ENCODE data around the gene ZNF345. TPM values are rescaled to one million over a fixed set of nuclear protein-coding genes. Genes with fewer than 3 reads are reported as not detected.

ZNF345 gene
- total and polyA plus RNA-seq, 2 experiments from 2014 or later = 5.5 to 5.7 TPM

DNA sequence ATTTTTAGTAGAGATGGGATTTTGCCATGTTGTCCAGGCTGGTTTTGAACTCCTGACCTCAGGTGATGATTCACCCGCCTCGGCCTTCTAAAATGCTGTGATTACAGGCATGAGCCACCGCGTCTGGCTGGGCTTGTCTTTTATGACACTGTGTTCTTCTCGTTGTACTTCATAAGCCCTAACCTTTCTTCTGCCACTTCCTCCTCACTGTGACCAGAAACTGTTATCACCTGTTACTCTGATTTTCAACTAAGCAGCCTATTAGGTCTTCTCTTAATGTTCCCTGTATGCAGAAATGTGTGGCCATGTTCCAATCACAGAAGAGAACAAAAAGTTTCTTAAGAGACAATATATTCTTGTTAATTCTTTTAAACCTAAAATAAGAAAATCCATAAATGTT is 28.9 kb upstream of the ZNF345 start:
- H3F3A ChIP-seq (replicated peaks; ENCODE audit: low read depth) = no peaks in the 10 kb centered on the region
- Mint-ChIP-seq H3K27me3 (ENCODE audit: insufficient read depth, low read depth, poor library complexity) (peaks cover 4% of the 10 kb centered on the region), H3K36me3 (ENCODE audit: low read depth) (peaks cover 100% of the 10 kb centered on the region), H3K4me1 (no peaks in the 10 kb centered on the region), H3K9me3 (peaks cover 97% of the 10 kb centered on the region), H3K4me3 (no peak overlapping the region), H3K27ac (no peak overlapping the region)
- ATAC-seq (no peak), DNase-seq (ENCODE audit: low spot score) (no peak)
- H3K36me3 ChIP-seq (ENCODE audit: insufficient read depth) = peaks cover 65% of the 10 kb centered on the region
- H3K27ac ChIP-seq (ENCODE audit: low read depth) = no peak overlapping the region
- no peaks in the 10 kb centered on the region for H3K27me3 ChIP-seq (ENCODE audit: insufficient read depth)
- no peak overlapping the region for H3K4me2 ChIP-seq
- H3K4me3 ChIP-seq = no peak overlapping the region
- H2AFZ ChIP-seq = no peak overlapping the region
- no peaks in the 10 kb centered on the region for H3K4me1 ChIP-seq (ENCODE audit: insufficient read depth)
- no peaks in the 10 kb centered on the region for H3K9me2 ChIP-seq (ENCODE audit: insufficient read depth)
- H4K20me1 ChIP-seq (replicated peaks; ENCODE audit: insufficient read depth) = no peaks in the 10 kb centered on the region
- H3K79me2 ChIP-seq (replicated peaks; ENCODE audit: insufficient read depth) = peaks cover 11% of the 10 kb centered on the region; the same call in 1 of the 2 replicates
- no peak for TF ChIP-seq JUNB (IDR thresholded peaks at IDR 0.05; ENCODE audit: unreplicated experiment)
- TF ChIP-seq, protein P1, sequence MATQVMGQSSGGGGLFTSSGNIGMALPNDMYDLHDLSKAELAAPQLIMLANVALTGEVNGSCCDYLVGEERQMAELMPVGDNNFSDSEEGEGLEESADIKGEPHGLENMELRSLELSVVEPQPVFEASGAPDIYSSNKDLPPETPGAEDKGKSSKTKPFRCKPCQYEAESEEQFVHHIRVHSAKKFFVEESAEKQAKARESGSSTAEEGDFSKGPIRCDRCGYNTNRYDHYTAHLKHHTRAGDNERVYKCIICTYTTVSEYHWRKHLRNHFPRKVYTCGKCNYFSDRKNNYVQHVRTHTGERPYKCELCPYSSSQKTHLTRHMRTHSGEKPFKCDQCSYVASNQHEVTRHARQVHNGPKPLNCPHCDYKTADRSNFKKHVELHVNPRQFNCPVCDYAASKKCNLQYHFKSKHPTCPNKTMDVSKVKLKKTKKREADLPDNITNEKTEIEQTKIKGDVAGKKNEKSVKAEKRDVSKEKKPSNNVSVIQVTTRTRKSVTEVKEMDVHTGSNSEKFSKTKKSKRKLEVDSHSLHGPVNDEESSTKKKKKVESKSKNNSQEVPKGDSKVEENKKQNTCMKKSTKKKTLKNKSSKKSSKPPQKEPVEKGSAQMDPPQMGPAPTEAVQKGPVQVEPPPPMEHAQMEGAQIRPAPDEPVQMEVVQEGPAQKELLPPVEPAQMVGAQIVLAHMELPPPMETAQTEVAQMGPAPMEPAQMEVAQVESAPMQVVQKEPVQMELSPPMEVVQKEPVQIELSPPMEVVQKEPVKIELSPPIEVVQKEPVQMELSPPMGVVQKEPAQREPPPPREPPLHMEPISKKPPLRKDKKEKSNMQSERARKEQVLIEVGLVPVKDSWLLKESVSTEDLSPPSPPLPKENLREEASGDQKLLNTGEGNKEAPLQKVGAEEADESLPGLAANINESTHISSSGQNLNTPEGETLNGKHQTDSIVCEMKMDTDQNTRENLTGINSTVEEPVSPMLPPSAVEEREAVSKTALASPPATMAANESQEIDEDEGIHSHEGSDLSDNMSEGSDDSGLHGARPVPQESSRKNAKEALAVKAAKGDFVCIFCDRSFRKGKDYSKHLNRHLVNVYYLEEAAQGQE (IDR thresholded peaks at IDR 0.05; ENCODE audit: unreplicated experiment) = no peak
- no peak for TF ChIP-seq ZNF114 (CRISPR knock-in tag; IDR thresholded peaks at IDR 0.05)
- no peak for TF ChIP-seq EZH2 (IDR thresholded peaks at IDR 0.05; ENCODE audit: low read depth, unreplicated experiment)
- TF ChIP-seq STAT1 (IDR thresholded peaks at IDR 0.05; ENCODE audit: unreplicated experiment) = no peak
- TF ChIP-seq EZH2phosphoT487 (IDR thresholded peaks at IDR 0.05; ENCODE audit: unreplicated experiment) = no peak
- TF ChIP-seq, protein P2, sequence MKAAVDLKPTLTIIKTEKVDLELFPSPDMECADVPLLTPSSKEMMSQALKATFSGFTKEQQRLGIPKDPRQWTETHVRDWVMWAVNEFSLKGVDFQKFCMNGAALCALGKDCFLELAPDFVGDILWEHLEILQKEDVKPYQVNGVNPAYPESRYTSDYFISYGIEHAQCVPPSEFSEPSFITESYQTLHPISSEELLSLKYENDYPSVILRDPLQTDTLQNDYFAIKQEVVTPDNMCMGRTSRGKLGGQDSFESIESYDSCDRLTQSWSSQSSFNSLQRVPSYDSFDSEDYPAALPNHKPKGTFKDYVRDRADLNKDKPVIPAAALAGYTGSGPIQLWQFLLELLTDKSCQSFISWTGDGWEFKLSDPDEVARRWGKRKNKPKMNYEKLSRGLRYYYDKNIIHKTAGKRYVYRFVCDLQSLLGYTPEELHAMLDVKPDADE (IDR thresholded peaks at IDR 0.05) = no peak

DNA sequence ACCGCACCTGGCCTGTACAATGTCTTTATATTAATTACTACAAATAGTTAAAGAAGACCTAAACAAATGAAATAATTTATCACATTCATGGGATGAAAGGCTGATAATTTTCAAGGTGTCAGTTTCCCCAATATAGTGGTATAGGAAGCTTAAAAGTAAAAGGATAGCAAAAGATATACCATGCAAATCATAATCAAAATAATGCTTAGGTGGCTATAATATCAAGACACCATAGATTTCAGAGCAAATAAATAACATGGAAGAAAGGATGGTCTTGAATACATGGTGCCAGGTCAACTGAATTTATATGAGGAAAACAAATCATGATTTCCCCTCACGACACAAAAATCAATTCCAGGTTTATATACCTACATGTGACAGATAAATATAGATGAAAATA is 17.2 kb upstream of the ZNF345 start:
- H3K9me2 ChIP-seq (ENCODE audit: insufficient read depth) = 0 out of 2 replicates have a peak, but pooled peaks cover 3% of the 10 kb centered on the region
- H3K4me2 ChIP-seq = no peak overlapping the region
- no peak overlapping the region for H2AFZ ChIP-seq
- H3K27me3 ChIP-seq (ENCODE audit: insufficient read depth) = no peaks in the 10 kb centered on the region
- H3K79me2 ChIP-seq (replicated peaks; ENCODE audit: insufficient read depth) = peaks cover 77% of the 10 kb centered on the region
- H3K4me1 Mint-ChIP-seq = no peaks in the 10 kb centered on the region
- DNase-seq (ENCODE audit: low spot score) (no peak), ATAC-seq (no peak)
- H3K27ac Mint-ChIP-seq = no peak overlapping the region
- no peaks in the 10 kb centered on the region for H4K20me1 ChIP-seq (replicated peaks; ENCODE audit: insufficient read depth)
- no peak overlapping the region for H3K27ac ChIP-seq (ENCODE audit: low read depth)
- H3K9me3 Mint-ChIP-seq = peaks cover 63% of the 10 kb centered on the region
- no peak overlapping the region for H3K4me3 ChIP-seq
- H3K27me3 Mint-ChIP-seq (ENCODE audit: insufficient read depth, low read depth, poor library complexity) = peaks cover 1% of the 10 kb centered on the region
- no peaks in the 10 kb centered on the region for H3F3A ChIP-seq (replicated peaks; ENCODE audit: low read depth)
- no peak overlapping the region for H3K4me3 Mint-ChIP-seq
- peaks cover 23% of the 10 kb centered on the region for H3K36me3 ChIP-seq (ENCODE audit: insufficient read depth)
- peaks cover 77% of the 10 kb centered on the region for H3K36me3 Mint-ChIP-seq (ENCODE audit: low read depth)
- H3K4me1 ChIP-seq (ENCODE audit: insufficient read depth) = no peaks in the 10 kb centered on the region
- TF ChIP-seq STAT1 (IDR thresholded peaks at IDR 0.05; ENCODE audit: unreplicated experiment) = no peak
- TF ChIP-seq JUNB (IDR thresholded peaks at IDR 0.05; ENCODE audit: unreplicated experiment) = no peak
- TF ChIP-seq, protein P3, sequence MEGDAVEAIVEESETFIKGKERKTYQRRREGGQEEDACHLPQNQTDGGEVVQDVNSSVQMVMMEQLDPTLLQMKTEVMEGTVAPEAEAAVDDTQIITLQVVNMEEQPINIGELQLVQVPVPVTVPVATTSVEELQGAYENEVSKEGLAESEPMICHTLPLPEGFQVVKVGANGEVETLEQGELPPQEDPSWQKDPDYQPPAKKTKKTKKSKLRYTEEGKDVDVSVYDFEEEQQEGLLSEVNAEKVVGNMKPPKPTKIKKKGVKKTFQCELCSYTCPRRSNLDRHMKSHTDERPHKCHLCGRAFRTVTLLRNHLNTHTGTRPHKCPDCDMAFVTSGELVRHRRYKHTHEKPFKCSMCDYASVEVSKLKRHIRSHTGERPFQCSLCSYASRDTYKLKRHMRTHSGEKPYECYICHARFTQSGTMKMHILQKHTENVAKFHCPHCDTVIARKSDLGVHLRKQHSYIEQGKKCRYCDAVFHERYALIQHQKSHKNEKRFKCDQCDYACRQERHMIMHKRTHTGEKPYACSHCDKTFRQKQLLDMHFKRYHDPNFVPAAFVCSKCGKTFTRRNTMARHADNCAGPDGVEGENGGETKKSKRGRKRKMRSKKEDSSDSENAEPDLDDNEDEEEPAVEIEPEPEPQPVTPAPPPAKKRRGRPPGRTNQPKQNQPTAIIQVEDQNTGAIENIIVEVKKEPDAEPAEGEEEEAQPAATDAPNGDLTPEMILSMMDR (conservative IDR thresholded peaks at IDR 0.05; ENCODE audit: low read depth in 2 of 2) = no peak
- TF ChIP-seq, protein P2 (IDR thresholded peaks at IDR 0.05) = no peak
- TF ChIP-seq ZNF114 (CRISPR knock-in tag; IDR thresholded peaks at IDR 0.05) = no peak
- TF ChIP-seq NANOG (IDR thresholded peaks at IDR 0.05; ENCODE audit: borderline replicate concordance) = no peak

All from GM23338 (cell line).